HepG2 (cell line): ENCODE data around the gene RBM14. TPM values are rescaled to one million over a fixed set of nuclear protein-coding genes. Genes with fewer than 3 reads are reported as not detected.

Source experiments
- CAMTA2 ChIP-seq: sonication (generic); formaldehyde crosslinking; IDR thresholded peaks from 2 replicates; pipeline ENCODE4 v1.4.0; 2020; ENCODE audit warnings: mild to moderate bottlenecking, missing genetic modification reagents, borderline replicate concordance
- CEBPB ChIP-seq: IDR thresholded peaks from 2 replicates; pipeline ENCODE4 v1.6.1; 2011; ENCODE audit warnings: low read depth, low read length, improper control_type of control experiment, borderline replicate concordance
- CHD2 ChIP-seq: IDR thresholded peaks from 2 replicates; pipeline ENCODE4 v1.6.1; 2011; ENCODE audit warnings: low read depth, low read length, improper control_type of control experiment
- GLMP ChIP-seq: sonication (generic); formaldehyde crosslinking; IDR thresholded peaks from 2 replicates; pipeline ENCODE4 v1.9.0; 2021; ENCODE audit warnings: missing genetic modification reagents, mild to moderate bottlenecking, borderline replicate concordance
- KLF6 ChIP-seq: IDR thresholded peaks from 2 replicates; pipeline ENCODE4 v1.8.0; 2016; ENCODE audit warnings: missing biosample characterization, missing genetic modification reagents
- MAFG ChIP-seq: sonication (generic); formaldehyde crosslinking; IDR thresholded peaks from 2 replicates; pipeline ENCODE4 v1.5.1; 2020; ENCODE audit warnings: mild to moderate bottlenecking, missing genetic modification reagents
- MIXL1 ChIP-seq: IDR thresholded peaks from 2 replicates; pipeline ENCODE4 v1.6.1; 2016
- NR2F6 ChIP-seq, 2 experiments: IDR thresholded peaks; 2 replicates each; pipeline ENCODE4 v1.6.1; 2016; ENCODE audit warnings: antibody characterized with exemption in 1 of 2, mild to moderate bottlenecking in 1 of 2
- PCBP2 ChIP-seq: fragments of 200-400 bp; formaldehyde crosslinking; optimal IDR thresholded peaks from 2 replicates; pipeline ENCODE3; 2018; ENCODE audit warnings: low read length, low read depth; ENCODE audit not compliant: poor library complexity, severe bottlenecking
- SMYD3 ChIP-seq: sonication (generic); formaldehyde crosslinking; IDR thresholded peaks from 2 replicates; pipeline ENCODE4 v1.8.1; 2023; ENCODE audit warnings: mild to moderate bottlenecking, missing genetic modification reagents
- ZFP36L2 ChIP-seq: sonication (generic); formaldehyde crosslinking; IDR thresholded peaks from 2 replicates; pipeline ENCODE4 v1.4.0; 2020; ENCODE audit warnings: missing genetic modification reagents
- ZFP37 ChIP-seq: sonication (generic); formaldehyde crosslinking; IDR thresholded peaks from 2 replicates; pipeline ENCODE4 v1.4.0; 2020; ENCODE audit warnings: missing genetic modification reagents, borderline replicate concordance
- ZNF3 ChIP-seq: IDR thresholded peaks from 2 replicates; pipeline ENCODE4 v1.7.0; 2017; ENCODE audit warnings: inconsistent platforms
- ZNF570 ChIP-seq: sonication (generic); formaldehyde crosslinking; IDR thresholded peaks from 2 replicates; pipeline ENCODE4 v1.4.0; 2020; ENCODE audit warnings: mild to moderate bottlenecking, missing genetic modification reagents, borderline replicate concordance
- ZNF607 ChIP-seq: sonication (generic); formaldehyde crosslinking; IDR thresholded peaks from 2 replicates; pipeline ENCODE4 v1.5.1; 2020; ENCODE audit warnings: missing genetic modification reagents, mild to moderate bottlenecking, borderline replicate concordance
- ZNF83 ChIP-seq: sonication (generic); formaldehyde crosslinking; IDR thresholded peaks from 2 replicates; pipeline ENCODE4 v1.4.0; 2020; ENCODE audit warnings: missing genetic modification reagents, mild to moderate bottlenecking, borderline replicate concordance
- ZSCAN22 ChIP-seq: sonication (generic); formaldehyde crosslinking; IDR thresholded peaks from 2 replicates; pipeline ENCODE4 v1.4.0; 2020; ENCODE audit warnings: mild to moderate bottlenecking, missing genetic modification reagents
- polyA plus RNA-seq, 8 experiments: library from polyadenylated mRNA; depleted of rRNA in 3 of 8; stranded (reverse) in 7 of 8; unstranded in 1 of 8; fragments of >200 nt; fragmentation: Illumina TruSeq in 4 of 8; extraction: Trizol in 4 of 8; gene quantifications; 2 replicates each; pipeline versions ENCODE4 v1.2.1 to v1.2.3, GENCODE V29; 2011 to 2016; ENCODE audit warnings: low read depth in 4 of 8, missing spikeins in 1 of 8, mixed read lengths in 1 of 8; ENCODE audit not compliant: insufficient read depth in 1 of 8
- total RNA-seq, 5 experiments: library from RNA; depleted of rRNA; stranded (reverse); fragments of >200 nt; fragmentation: Illumina TruSeq; extraction: Trizol; gene quantifications; 2 replicates each; pipeline ENCODE4 v1.2.3, GENCODE V29; 2016; ENCODE audit warnings: low read depth in 1 of 5
- TF ChIP-seq, protein P1 (sequence below): sonication (generic); formaldehyde crosslinking; IDR thresholded peaks from 2 replicates; pipeline ENCODE4 v1.8.0; 2022; ENCODE audit warnings: low read depth, missing genetic modification reagents
- TF ChIP-seq, protein P2 (sequence below), 2 experiments: fragments of 450-650 bp in 1 of 2; sonication (generic) in 1 of 2; formaldehyde crosslinking in 1 of 2; IDR thresholded peaks; 2 replicates each; pipeline versions ENCODE4 v1.6.1 to v1.8.0; 2016 to 2022; ENCODE audit warnings: antibody characterized with exemption in 1 of 2, mild to moderate bottlenecking in 1 of 2, missing genetic modification reagents in 1 of 2

Gene RBM14
- total and polyA plus RNA-seq, 2 of the 13 experiments (the other 11 are each of a cell fraction or from before 2014, with no cell fraction given), result 12.7 to 44.1 TPM

DNA sequence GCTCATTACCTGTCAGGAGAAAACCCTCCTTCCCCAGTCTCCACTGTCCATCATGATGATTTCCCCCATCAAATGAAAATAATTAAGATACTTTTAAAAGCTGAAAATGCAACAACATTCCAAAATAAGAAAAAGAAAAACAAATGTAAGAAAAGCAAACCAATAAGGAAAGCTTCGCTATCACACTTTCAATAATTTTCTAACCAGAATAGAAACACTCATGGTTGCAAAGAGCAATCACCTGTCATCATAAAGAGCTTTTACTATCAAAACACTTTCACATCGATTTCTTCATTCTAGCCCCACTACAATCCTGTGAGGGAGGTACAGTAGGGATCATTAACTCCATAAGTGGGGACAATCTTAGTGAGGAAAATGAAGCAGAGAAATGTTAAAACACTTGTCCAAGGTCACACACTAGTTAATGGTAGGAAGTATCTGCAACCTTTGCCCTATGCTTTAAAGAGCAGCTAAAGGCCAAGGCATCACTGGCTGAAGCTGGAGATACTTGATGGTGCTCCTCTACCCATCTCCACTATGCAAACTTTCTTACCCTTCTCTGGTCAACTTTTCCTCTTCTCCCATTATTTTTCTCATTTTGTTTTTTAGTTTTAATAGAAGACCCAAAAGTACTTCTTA lies 58.7 kb downstream of the RBM14 start (continued):
- TF ChIP-seq GLMP (CRISPR knock-in tag), result no peak
- TF ChIP-seq ZNF607 (CRISPR knock-in tag), result no peak
- no peak for TF ChIP-seq ZNF3
- no peak for TF ChIP-seq CEBPB
- TF ChIP-seq KLF6, result no peak
- no peak for TF ChIP-seq ZNF570 (CRISPR knock-in tag)
- TF ChIP-seq NR2F6 (IDR thresholded peaks at IDR 0.05), result no peak
- 0 out of 2 replicates have a peak, but pooled peaks have one; percentile 41 for TF ChIP-seq NR2F6 (CRISPR knock-in tag; IDR thresholded peaks at IDR 0.05)
- peak; percentile 48; the same call in 1 of the 2 replicates for TF ChIP-seq MIXL1 (CRISPR knock-in tag)
- no peak for TF ChIP-seq ZFP36L2
- TF ChIP-seq CHD2, result no peak
- TF ChIP-seq MAFG (CRISPR knock-in tag), result no peak
- TF ChIP-seq ZSCAN22 (CRISPR knock-in tag), result no peak
- TF ChIP-seq, protein P1, sequence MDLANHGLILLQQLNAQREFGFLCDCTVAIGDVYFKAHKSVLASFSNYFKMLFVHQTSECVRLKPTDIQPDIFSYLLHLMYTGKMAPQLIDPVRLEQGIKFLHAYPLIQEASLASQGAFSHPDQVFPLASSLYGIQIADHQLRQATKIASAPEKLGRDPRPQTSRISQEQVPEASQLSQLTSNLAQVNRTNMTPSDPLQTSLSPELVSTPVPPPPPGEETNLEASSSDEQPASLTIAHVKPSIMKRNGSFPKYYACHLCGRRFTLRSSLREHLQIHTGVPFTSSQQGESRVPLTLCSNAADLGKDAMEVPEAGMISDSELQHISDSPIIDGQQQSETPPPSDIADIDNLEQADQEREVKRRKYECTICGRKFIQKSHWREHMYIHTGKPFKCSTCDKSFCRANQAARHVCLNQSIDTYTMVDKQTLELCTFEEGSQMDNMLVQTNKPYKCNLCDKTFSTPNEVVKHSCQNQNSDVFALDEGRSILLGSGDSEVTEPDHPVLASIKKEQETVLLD (CRISPR knock-in tag), result no peak
- TF ChIP-seq, protein P2, sequence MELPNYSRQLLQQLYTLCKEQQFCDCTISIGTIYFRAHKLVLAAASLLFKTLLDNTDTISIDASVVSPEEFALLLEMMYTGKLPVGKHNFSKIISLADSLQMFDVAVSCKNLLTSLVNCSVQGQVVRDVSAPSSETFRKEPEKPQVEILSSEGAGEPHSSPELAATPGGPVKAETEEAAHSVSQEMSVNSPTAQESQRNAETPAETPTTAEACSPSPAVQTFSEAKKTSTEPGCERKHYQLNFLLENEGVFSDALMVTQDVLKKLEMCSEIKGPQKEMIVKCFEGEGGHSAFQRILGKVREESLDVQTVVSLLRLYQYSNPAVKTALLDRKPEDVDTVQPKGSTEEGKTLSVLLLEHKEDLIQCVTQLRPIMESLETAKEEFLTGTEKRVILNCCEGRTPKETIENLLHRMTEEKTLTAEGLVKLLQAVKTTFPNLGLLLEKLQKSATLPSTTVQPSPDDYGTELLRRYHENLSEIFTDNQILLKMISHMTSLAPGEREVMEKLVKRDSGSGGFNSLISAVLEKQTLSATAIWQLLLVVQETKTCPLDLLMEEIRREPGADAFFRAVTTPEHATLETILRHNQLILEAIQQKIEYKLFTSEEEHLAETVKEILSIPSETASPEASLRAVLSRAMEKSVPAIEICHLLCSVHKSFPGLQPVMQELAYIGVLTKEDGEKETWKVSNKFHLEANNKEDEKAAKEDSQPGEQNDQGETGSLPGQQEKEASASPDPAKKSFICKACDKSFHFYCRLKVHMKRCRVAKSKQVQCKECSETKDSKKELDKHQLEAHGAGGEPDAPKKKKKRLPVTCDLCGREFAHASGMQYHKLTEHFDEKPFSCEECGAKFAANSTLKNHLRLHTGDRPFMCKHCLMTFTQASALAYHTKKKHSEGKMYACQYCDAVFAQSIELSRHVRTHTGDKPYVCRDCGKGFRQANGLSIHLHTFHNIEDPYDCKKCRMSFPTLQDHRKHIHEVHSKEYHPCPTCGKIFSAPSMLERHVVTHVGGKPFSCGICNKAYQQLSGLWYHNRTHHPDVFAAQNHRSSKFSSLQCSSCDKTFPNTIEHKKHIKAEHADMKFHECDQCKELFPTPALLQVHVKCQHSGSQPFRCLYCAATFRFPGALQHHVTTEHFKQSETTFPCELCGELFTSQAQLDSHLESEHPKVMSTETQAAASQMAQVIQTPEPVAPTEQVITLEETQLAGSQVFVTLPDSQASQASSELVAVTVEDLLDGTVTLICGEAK (IDR thresholded peaks at IDR 0.05), result no peak
- TF ChIP-seq, protein P2 (CRISPR knock-in tag; IDR thresholded peaks at IDR 0.05), result no peak
- TF ChIP-seq CAMTA2 (CRISPR knock-in tag), result no peak
- TF ChIP-seq ZNF83 (CRISPR knock-in tag), result no peak
- TF ChIP-seq PCBP2, result no peak
- TF ChIP-seq ZFP37 (CRISPR knock-in tag), result no peak
- TF ChIP-seq SMYD3 (CRISPR knock-in tag), result no peak
